Measurements from ENCODE around the gene UNC45A. TPM values are rescaled to one million over a fixed set of nuclear protein-coding genes. Genes with fewer than 3 reads are reported as not detected.
A peak's percentile ranks its signal among the peaks of the same experiment; 100 is the strongest.

Gene UNC45A
- total and polyA plus RNA-seq, 2 of the 13 experiments (the other 11 are each of a cell fraction or from before 2014, with no cell fraction given): 33.8 to 39.7 TPM

DNA sequence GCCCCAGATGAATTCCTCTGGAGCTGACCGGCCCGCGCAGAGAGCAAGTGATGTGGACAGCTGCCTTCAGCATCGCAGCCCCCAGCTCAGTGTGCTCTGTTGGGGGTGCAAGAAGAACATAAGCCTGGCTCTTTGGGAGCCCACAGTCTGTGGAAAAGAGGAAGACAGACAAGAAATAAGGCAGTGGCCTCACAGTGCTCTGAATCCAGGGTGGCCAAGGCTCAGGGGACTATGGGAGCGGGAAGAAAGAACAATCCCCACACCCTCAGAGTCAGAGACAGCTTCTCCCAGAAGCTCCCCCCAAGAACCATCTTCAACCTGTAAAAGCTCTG, 2.5 kb upstream of the UNC45A start (continued):
- TF ChIP-seq, protein P1, sequence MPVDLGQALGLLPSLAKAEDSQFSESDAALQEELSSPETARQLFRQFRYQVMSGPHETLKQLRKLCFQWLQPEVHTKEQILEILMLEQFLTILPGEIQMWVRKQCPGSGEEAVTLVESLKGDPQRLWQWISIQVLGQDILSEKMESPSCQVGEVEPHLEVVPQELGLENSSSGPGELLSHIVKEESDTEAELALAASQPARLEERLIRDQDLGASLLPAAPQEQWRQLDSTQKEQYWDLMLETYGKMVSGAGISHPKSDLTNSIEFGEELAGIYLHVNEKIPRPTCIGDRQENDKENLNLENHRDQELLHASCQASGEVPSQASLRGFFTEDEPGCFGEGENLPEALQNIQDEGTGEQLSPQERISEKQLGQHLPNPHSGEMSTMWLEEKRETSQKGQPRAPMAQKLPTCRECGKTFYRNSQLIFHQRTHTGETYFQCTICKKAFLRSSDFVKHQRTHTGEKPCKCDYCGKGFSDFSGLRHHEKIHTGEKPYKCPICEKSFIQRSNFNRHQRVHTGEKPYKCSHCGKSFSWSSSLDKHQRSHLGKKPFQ (CRISPR knock-in tag; IDR thresholded peaks at IDR 0.05; ENCODE audit: insufficient replicate concordance): no peak
- no peak for TF ChIP-seq ZNF17 (CRISPR knock-in tag; IDR thresholded peaks at IDR 0.05)
- TF ChIP-seq NR2F6 (IDR thresholded peaks at IDR 0.05): no peak
- no peak for TF ChIP-seq NR2F6 (CRISPR knock-in tag; IDR thresholded peaks at IDR 0.05)
- TF ChIP-seq, protein P2, sequence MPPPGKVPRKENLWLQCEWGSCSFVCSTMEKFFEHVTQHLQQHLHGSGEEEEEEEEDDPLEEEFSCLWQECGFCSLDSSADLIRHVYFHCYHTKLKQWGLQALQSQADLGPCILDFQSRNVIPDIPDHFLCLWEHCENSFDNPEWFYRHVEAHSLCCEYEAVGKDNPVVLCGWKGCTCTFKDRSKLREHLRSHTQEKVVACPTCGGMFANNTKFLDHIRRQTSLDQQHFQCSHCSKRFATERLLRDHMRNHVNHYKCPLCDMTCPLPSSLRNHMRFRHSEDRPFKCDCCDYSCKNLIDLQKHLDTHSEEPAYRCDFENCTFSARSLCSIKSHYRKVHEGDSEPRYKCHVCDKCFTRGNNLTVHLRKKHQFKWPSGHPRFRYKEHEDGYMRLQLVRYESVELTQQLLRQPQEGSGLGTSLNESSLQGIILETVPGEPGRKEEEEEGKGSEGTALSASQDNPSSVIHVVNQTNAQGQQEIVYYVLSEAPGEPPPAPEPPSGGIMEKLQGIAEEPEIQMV (CRISPR knock-in tag; IDR thresholded peaks at IDR 0.05; ENCODE audit: low read depth): no peak
- TF ChIP-seq, protein P3, sequence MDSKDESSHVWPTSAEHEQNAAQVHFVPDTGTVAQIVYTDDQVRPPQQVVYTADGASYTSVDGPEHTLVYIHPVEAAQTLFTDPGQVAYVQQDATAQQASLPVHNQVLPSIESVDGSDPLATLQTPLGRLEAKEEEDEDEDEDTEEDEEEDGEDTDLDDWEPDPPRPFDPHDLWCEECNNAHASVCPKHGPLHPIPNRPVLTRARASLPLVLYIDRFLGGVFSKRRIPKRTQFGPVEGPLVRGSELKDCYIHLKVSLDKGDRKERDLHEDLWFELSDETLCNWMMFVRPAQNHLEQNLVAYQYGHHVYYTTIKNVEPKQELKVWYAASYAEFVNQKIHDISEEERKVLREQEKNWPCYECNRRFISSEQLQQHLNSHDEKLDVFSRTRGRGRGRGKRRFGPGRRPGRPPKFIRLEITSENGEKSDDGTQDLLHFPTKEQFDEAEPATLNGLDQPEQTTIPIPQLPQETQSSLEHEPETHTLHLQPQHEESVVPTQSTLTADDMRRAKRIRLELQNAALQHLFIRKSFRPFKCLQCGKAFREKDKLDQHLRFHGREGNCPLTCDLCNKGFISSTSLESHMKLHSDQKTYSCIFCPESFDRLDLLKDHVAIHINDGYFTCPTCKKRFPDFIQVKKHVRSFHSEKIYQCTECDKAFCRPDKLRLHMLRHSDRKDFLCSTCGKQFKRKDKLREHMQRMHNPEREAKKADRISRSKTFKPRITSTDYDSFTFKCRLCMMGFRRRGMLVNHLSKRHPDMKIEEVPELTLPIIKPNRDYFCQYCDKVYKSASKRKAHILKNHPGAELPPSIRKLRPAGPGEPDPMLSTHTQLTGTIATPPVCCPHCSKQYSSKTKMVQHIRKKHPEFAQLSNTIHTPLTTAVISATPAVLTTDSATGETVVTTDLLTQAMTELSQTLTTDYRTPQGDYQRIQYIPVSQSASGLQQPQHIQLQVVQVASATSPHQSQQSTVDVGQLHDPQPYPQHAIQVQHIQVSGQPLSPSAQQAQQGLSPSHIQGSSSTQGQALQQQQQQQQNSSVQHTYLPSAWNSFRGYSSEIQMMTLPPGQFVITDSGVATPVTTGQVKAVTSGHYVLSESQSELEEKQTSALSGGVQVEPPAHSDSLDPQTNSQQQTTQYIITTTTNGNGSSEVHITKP (CRISPR knock-in tag; IDR thresholded peaks at IDR 0.05; ENCODE audit: low read depth): 0 out of 2 replicates have a peak, but pooled peaks have one; percentile 0
- TF ChIP-seq ZNF20 (CRISPR knock-in tag; IDR thresholded peaks at IDR 0.05): 0 out of 2 replicates have a peak, but pooled peaks have one; percentile 13
- no peak for TF ChIP-seq ZNF746 (CRISPR knock-in tag; IDR thresholded peaks at IDR 0.05)
- TF ChIP-seq POLR2AphosphoS2 (IDR thresholded peaks at IDR 0.05; ENCODE audit: low read depth, low read length): no peak
- 0 out of 2 replicates have a peak, but pooled peaks have one; percentile 0 for TF ChIP-seq ZNF446 (CRISPR knock-in tag; IDR thresholded peaks at IDR 0.05)
- TF ChIP-seq, protein P4, sequence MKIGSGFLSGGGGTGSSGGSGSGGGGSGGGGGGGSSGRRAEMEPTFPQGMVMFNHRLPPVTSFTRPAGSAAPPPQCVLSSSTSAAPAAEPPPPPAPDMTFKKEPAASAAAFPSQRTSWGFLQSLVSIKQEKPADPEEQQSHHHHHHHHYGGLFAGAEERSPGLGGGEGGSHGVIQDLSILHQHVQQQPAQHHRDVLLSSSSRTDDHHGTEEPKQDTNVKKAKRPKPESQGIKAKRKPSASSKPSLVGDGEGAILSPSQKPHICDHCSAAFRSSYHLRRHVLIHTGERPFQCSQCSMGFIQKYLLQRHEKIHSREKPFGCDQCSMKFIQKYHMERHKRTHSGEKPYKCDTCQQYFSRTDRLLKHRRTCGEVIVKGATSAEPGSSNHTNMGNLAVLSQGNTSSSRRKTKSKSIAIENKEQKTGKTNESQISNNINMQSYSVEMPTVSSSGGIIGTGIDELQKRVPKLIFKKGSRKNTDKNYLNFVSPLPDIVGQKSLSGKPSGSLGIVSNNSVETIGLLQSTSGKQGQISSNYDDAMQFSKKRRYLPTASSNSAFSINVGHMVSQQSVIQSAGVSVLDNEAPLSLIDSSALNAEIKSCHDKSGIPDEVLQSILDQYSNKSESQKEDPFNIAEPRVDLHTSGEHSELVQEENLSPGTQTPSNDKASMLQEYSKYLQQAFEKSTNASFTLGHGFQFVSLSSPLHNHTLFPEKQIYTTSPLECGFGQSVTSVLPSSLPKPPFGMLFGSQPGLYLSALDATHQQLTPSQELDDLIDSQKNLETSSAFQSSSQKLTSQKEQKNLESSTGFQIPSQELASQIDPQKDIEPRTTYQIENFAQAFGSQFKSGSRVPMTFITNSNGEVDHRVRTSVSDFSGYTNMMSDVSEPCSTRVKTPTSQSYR (CRISPR knock-in tag; IDR thresholded peaks at IDR 0.05; ENCODE audit: borderline replicate concordance): no peak
- no peak for TF ChIP-seq JUND (CRISPR knock-in tag; IDR thresholded peaks at IDR 0.05)
- TF ChIP-seq ZNF264 (CRISPR knock-in tag; IDR thresholded peaks at IDR 0.05): 0 out of 2 replicates have a peak, but pooled peaks have one; percentile 9
- TF ChIP-seq IKZF1 (IDR thresholded peaks at IDR 0.05): no peak
- no peak for TF ChIP-seq KLF13 (CRISPR knock-in tag; IDR thresholded peaks at IDR 0.05)

All from HepG2 (cell line).